GM12874 (cell line): ENCODE results near the gene DRD4.

ENCODE experiments used
- TF ChIP-seq, protein P1 (sequence below): IDR thresholded peaks from 2 replicates; pipeline ENCODE4 v1.5.1; 2011; ENCODE audit warnings: low read depth, mild to moderate bottlenecking, control low read depth, low read length, moderate library complexity; ENCODE audit not compliant: insufficient read depth

The DRD4 gene

DNA sequence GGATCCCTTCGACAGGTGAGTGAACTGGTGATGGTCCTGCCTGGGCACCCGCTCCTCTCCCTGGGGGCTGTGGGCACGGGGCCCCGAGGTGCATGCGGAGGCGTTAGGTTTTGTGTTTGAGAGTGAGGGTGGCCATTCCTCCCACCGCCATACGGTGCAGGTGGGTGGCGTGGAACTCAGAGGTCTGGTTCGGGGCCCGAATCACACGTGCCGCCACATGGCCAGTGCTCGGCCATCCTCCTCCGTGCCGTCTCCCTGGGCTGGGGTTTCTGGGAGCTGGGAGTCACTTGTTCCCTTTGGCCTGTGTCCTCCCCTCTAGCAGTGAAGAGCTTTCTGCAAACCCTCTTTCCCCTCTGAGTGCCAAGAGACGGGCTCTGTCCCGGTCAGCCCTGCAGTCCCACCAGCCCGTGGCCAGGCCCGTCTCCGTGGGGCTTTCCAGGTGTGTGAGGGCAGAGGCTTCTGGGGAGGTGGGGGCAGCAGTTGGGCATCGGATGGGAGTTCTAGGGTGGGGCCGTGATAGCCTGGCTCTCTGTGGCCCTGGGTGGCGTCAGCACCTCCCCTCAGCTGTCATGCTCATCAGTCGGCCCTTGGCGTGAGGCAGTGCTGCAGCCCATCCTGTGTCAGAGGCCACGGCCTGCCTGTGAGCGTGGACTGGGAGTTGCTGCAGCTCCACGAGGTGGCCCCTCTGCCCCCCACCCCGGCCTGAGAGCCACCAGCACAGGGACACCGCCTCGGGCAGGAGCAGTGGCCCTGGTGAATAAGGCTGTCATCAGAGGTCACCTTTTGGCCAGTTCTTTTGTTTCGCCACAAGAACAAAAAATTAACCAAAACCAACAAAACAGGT is 31.6 kb upstream of the DRD4 start:
- TF ChIP-seq, protein P1, sequence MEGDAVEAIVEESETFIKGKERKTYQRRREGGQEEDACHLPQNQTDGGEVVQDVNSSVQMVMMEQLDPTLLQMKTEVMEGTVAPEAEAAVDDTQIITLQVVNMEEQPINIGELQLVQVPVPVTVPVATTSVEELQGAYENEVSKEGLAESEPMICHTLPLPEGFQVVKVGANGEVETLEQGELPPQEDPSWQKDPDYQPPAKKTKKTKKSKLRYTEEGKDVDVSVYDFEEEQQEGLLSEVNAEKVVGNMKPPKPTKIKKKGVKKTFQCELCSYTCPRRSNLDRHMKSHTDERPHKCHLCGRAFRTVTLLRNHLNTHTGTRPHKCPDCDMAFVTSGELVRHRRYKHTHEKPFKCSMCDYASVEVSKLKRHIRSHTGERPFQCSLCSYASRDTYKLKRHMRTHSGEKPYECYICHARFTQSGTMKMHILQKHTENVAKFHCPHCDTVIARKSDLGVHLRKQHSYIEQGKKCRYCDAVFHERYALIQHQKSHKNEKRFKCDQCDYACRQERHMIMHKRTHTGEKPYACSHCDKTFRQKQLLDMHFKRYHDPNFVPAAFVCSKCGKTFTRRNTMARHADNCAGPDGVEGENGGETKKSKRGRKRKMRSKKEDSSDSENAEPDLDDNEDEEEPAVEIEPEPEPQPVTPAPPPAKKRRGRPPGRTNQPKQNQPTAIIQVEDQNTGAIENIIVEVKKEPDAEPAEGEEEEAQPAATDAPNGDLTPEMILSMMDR = no peak

DNA sequence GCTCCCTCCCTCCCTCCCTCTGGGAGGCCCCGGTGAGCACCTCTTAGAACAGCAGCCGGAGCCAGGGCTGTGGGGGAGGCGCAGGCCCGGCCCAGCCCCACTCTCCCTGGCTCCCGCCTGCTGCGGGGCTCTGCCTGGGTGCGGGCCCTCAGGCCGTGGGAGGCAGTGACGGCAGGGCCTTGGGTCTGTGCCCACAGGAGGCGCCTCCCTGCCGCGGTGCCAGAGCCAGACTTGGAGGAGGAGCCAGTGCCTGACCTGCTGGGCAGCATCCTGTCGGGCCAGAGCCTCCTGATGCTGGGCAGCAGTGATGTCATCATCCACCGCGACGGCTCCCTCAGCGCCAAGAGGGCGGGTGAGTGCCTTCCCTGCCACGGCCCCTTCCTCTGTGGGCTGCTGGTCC is 30.8 kb upstream of the DRD4 start:
- TF ChIP-seq, protein P1 = no peak

DNA sequence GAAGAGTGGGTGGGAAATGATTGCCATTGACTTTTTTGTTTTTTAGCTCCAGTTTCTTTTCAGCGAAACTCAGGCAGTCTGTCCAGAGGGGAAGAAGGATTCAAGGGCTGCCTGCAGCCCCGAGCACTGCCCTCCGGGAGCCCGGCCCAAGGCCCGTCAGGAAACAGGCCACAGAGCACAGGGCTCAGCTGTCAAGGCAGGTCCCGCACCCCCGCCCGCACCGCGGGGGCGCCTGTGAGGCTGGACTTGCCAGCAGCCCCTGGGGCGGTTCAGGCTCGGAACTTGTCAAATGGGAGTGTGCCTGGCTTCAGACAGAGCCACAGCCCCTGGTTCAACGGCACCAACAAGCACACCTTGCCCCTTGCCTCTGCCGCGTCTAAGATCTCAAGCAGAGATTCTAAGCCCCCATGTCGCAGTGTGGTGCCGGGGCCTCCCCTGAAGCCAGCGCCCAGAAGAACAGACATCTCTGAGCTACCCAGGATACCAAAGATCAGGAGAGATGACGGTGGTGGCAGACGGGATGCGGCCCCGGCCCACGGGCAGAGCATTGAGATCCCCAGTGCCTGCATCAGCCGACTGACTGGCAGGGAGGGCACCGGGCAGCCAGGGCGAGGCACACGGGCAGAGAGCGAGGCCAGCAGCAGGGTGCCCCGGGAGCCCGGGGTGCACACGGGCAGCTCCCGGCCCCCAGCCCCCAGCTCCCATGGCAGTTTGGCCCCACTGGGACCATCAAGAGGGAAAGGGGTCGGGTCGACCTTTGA is 29.9 kb upstream of the DRD4 start:
- TF ChIP-seq, protein P1 = no peak

DNA sequence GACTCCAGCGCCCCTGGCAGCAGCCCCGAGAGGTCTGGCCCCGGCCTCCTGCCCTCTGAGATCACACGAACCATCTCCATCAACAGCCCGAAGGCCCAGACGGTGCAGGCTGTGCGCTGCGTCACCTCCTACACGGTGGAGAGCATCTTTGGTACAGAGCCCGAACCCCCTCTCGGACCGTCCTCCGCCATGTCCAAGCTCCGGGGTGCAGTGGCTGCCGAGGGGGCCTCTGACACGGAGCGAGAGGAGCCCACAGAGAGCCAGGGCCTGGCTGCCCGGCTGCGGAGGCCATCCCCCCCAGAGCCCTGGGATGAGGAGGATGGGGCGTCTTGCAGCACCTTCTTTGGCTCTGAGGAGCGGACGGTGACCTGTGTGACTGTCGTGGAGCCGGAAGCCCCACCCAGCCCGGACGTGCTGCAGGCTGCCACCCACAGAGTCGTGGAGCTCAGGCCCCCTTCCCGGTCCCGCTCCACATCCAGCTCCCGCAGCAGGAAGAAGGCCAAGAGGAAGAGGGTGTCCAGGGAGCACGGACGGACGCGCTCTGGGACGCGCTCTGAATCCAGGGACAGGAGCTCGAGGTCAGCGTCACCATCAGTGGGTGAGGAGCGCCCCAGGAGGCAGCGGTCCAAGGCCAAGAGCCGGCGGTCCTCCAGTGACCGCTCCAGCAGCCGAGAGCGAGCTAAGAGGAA is 29.0 kb upstream of the DRD4 start:
- TF ChIP-seq, protein P1 = no peak

DNA sequence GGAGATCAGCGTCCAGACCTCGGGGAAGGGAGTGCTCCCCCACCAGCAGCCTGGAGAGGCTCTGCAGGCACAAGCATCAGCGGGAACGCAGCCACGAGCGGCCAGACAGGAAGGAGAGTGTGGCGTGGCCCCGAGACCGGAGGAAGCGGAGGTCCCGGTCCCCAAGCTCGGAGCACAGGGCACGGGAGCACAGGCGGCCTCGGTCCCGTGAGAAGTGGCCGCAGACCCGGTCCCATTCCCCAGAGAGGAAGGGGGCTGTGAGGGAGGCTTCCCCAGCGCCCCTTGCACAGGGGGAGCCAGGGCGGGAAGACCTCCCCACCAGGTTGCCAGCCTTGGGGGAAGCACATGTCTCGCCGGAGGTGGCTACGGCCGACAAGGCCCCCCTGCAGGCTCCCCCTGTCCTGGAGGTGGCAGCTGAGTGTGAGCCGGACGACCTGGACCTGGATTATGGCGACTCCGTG is 28.2 kb upstream of the DRD4 start:
- TF ChIP-seq, protein P1 = no peak

DNA sequence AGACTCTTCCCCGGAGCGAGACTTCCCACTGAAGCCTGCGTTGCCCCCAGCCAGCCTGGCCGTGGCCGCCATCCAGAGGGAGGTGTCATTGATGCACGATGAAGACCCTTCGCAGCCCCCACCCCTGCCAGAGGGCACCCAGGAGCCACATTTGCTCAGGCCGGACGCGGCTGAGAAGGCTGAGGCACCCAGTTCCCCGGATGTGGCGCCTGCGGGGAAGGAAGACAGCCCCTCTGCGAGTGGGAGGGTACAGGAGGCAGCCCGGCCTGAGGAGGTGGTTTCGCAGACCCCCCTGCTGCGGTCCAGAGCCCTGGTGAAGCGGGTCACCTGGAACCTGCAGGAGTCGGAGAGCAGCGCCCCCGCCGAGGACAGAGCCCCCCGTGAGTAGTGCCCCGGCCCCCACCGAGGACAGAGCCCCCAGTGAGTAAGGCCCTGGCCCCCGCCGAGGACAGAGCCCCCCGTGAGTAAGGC is 27.7 kb upstream of the DRD4 start:
- TF ChIP-seq, protein P1 = no peak
